Lower lobe of right lung (tissue), 2 donors: ENCODE data around the gene STAB2. TPM values are rescaled to one million over a fixed set of nuclear protein-coding genes. Genes with fewer than 3 reads are reported as not detected.

ENCODE experiments used
- ATAC-seq, 2 donors: fragments of 200-7000 bp; cut with Tn5 transposase; one replicate each; pipeline ENCODE4 v1.9.1; 2020 to 2022; ENCODE audit warnings: mild to moderate bottlenecking in 2 of 2, moderate library complexity in 2 of 2
- DNase-seq: peaks from one replicate; pipeline ENCODE4 v3.0.0-alpha.2; 2020
- H3K27ac ChIP-seq: fragments of 200-600 bp; one replicate; pipeline ENCODE4 v1.8.0; 2022
- H3K27me3 ChIP-seq: fragments of 200-600 bp; one replicate; pipeline ENCODE4 v1.8.0; 2022; ENCODE audit warnings: low read depth
- H3K36me3 ChIP-seq: fragments of 200-600 bp; one replicate; pipeline ENCODE4 v1.8.0; 2022; ENCODE audit warnings: mild to moderate bottlenecking
- H3K4me1 ChIP-seq: fragments of 200-600 bp; one replicate; pipeline ENCODE4 v1.8.0; 2022
- H3K4me3 ChIP-seq: fragments of 200-600 bp; one replicate; pipeline ENCODE4 v1.8.0; 2022; ENCODE audit warnings: mild to moderate bottlenecking
- H3K9me3 ChIP-seq: fragments of 200-600 bp; one replicate; pipeline ENCODE4 v1.8.0; 2022
- CTCF ChIP-seq: fragments of 200-600 bp; IDR thresholded peaks from one replicate; pipeline ENCODE4 v1.8.0; 2022; ENCODE audit warnings: antibody characterized with exemption, mild to moderate bottlenecking
- intact Hi-C: fragments of 100-400 bp; cut with DNase I; formaldehyde crosslinking; loops from one replicate; pipeline ENCODE4 v1.11.0; 2022
- total RNA-seq: library from RNA; stranded (reverse); fragmentation: NEBNext Ultra II Directional; extraction: Animal tissue kit (Norgen Biotek cat#: 25700); gene quantifications from one replicate; pipeline ENCODE4 v1.2.1, GENCODE V29; 2021
- donor health status: DM: no; HTN: yes; CAD: no; lungs with severe emphysema.

The STAB2 gene
- total RNA-seq, 1 donor from 2014 or later, result 1.4 TPM

- no peak for ATAC-seq
- intact Hi-C loops, result no loop called here
- no peaks in the 10 kb centered on the region for H3K27me3 ChIP-seq
- H3K9me3 ChIP-seq, result no peaks in the 10 kb centered on the region
- H3K27ac ChIP-seq, result no peak overlapping the region
- TF ChIP-seq CTCF, result no peak
- DNase-seq, result no peak
- H3K36me3 ChIP-seq, result peaks cover 7% of the 10 kb centered on the region
- H3K4me3 ChIP-seq, result no peak overlapping the region
- H3K4me1 ChIP-seq, result no peaks in the 10 kb centered on the region
These were observed 182.3 kb downstream of the STAB2 start for GRCh38 chr12:103769240-103769945.

DNA sequence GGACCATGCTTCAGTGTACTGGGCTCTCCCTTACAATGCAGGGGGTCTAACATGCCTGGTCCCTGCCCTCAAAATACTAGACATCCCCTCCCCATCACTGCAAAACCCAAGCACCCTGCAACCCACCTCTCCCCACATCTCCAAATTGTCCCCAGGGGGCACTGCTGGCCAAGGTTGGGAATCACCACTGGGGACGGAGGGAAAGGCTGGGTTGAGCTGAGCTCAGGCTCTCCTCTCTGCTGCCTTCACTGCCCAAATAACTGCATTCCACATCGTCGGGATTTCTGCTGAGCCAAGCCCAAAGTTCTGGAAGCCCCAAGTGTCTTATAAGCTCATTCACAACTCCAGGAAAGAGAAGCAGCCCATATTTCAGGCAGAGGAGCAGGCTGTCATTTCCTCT lies 184.4 kb downstream of the STAB2 start:
- Histone ChIP-seq H3K4me3 (no peak overlapping the region), H3K9me3 (no peaks in the 10 kb centered on the region), H3K36me3 (peaks cover 4% of the 10 kb centered on the region), H3K27ac (no peak overlapping the region), H3K27me3 (no peaks in the 10 kb centered on the region), H3K4me1 (no peaks in the 10 kb centered on the region)
- TF ChIP-seq CTCF, result peak; percentile 47
- DNase-seq, result no peak
- ATAC-seq, result peak; percentile 75 to 79
- intact Hi-C loops, result no loop called here

DNA sequence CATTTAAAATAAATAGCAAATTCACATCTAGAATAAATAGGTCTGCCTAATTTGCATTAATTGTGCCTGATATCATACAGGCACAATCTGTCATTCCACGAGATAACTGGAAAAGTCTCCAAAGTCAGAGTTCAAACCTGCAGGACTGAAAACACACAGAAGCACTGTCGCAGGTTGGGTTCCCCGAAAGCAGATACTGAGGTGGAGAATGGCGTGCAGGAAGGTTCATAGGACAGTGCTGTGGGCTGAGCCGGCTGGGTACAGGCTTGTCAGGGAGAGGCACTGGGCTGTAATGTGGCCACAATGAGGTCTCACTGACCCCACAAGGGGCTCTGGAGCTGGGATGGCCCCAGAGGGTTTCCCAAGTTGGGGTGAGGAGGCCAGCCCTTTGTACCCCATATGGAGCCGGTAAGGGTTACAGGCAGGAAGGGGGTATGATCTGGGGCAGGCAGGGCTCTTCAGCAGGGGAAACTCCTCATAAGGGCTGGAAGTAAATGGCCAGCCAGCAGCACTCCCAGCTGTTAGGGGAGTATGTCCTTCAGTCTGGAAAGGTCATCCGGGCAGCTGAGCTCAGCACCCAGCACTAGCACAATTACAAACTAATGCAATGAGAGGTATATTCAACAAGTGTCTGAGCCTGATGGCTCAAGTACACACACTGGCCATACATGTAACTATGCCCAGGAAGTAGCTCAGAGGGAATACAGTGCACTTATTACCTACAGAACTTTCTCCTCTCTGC lies 185.5 kb downstream of the STAB2 start:
- peaks cover 1% of the 10 kb centered on the region for H3K36me3 ChIP-seq
- DNase-seq (no peak), ATAC-seq (no peak)
- intact Hi-C loops, result no loop called here
- H3K4me3 ChIP-seq, result no peak overlapping the region
- no peak for TF ChIP-seq CTCF
- no peaks in the 10 kb centered on the region for H3K27me3 ChIP-seq
- H3K9me3 ChIP-seq, result no peaks in the 10 kb centered on the region
- no peaks in the 10 kb centered on the region for H3K4me1 ChIP-seq
- no peak overlapping the region for H3K27ac ChIP-seq

- no peak for DNase-seq
- no peak for ATAC-seq
- intact Hi-C loops, result no loop called here
- no peaks in the 10 kb centered on the region for H3K27me3 ChIP-seq
- no peak overlapping the region for H3K27ac ChIP-seq
- no peak for TF ChIP-seq CTCF
- no peaks in the 10 kb centered on the region for H3K4me1 ChIP-seq
- no peak overlapping the region for H3K4me3 ChIP-seq
- no peaks in the 10 kb centered on the region for H3K9me3 ChIP-seq
- H3K36me3 ChIP-seq, result peaks cover 9% of the 10 kb centered on the region
These were observed 186.2 kb downstream of the STAB2 start for GRCh38 chr12:103773109-103773910.

DNA sequence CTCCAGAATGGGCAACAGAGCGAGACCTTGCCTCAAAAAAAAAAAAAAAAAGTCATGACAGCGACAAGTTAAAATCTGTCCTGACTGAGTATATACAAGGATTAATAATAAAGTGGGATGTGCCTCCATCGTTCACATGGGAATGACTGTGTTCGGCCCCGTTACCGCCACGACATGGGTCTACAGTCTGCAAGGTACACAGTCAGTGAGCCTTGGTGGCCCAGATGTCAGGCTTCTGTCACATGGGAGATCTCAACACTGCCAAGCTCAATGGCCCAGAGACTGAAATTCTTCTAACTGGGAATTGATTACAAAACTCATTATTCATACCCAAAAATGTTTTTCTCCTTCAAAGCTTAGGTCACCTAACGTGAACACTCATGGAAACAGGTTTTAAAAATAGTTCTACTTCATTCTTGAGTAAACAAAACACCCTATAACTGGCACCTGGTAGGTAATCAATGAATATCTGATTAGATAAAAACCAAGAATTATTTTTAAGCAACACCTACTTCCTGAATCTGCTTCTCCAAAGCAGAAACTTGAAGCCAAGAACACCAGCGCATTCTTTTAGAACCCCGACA lies 188.0 kb downstream of the STAB2 start:
- Histone ChIP-seq H3K36me3 (peaks cover 11% of the 10 kb centered on the region), H3K9me3 (no peaks in the 10 kb centered on the region), H3K27ac (no peak overlapping the region), H3K27me3 (no peaks in the 10 kb centered on the region), H3K4me3 (no peak overlapping the region), H3K4me1 (no peaks in the 10 kb centered on the region)
- DNase-seq (no peak), ATAC-seq (no peak)
- TF ChIP-seq CTCF, result no peak
- intact Hi-C loops, result no loop called here
